Measurements from ENCODE around the gene DUSP6. TPM values are rescaled to one million over a fixed set of nuclear protein-coding genes. Genes with fewer than 3 reads are reported as not detected.
A peak's percentile ranks its signal among the peaks of the same experiment; 100 is the strongest.

The DUSP6 gene
- total and polyA plus RNA-seq, 2 of the 13 experiments (the other 11 are each of a cell fraction or from before 2014, with no cell fraction given): 40.9 to 161 TPM

DNA sequence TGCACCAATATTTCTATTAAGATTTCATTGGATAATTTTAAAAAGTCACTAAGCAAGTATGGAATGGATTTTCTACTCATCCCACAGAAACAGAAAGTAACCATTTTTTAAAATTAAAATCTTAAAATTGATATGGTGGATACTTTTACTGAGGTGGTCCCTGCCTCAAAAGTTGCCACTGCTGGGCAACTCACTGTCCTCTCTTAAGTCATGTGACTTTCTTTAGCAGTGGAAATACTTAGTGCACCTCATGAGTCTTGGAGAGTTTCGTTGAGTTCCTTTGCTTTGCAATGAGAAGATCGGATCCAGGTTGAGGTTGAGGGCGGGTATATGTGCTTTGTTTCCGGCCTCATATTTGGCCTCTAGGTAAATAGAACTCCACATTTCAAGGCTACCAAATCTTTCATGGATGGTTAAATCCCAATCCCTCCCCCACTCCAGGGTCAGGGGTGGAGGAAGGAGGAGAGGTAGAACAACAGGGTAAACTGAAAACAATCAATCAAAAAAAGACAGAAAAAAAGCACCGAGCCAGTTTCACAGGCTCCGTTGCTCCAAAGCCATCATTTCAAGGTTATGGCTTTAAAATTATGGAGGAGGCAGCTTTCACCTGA, 39.5 kb upstream of the DUSP6 start (continued):
- TF ChIP-seq TBL1XR1 (IDR thresholded peaks at IDR 0.05; ENCODE audit: borderline replicate concordance, low read length, partially characterized antibody) (no peak), ZNF431 (CRISPR knock-in tag; IDR thresholded peaks at IDR 0.05; ENCODE audit: borderline replicate concordance, low read depth) (no peak), KDM4B (CRISPR knock-in tag; IDR thresholded peaks at IDR 0.05) (no peak), ATRX (CRISPR knock-in tag; IDR thresholded peaks at IDR 0.05; ENCODE audit: borderline replicate concordance) (no peak), RXRB (CRISPR knock-in tag; IDR thresholded peaks at IDR 0.05; ENCODE audit: borderline replicate concordance) (peak; percentile 83), HNRNPUL1 (IDR thresholded peaks at IDR 0.05; ENCODE audit: low read depth, low read length) (no peak), XBP1 (CRISPR knock-in tag; IDR thresholded peaks at IDR 0.05) (no peak), ZNF264 (CRISPR knock-in tag; IDR thresholded peaks at IDR 0.05) (no peak), ZNF33A (CRISPR knock-in tag; IDR thresholded peaks at IDR 0.05; ENCODE audit: borderline replicate concordance) (no peak), MED1 (CRISPR knock-in tag; IDR thresholded peaks at IDR 0.05) (peak; percentile 92), HNF4A (CRISPR knock-in tag; IDR thresholded peaks at IDR 0.05) (peak; percentile 38), MAF1 (CRISPR knock-in tag; IDR thresholded peaks at IDR 0.05; ENCODE audit: borderline replicate concordance) (no peak)
- TF ChIP-seq, protein P1, sequence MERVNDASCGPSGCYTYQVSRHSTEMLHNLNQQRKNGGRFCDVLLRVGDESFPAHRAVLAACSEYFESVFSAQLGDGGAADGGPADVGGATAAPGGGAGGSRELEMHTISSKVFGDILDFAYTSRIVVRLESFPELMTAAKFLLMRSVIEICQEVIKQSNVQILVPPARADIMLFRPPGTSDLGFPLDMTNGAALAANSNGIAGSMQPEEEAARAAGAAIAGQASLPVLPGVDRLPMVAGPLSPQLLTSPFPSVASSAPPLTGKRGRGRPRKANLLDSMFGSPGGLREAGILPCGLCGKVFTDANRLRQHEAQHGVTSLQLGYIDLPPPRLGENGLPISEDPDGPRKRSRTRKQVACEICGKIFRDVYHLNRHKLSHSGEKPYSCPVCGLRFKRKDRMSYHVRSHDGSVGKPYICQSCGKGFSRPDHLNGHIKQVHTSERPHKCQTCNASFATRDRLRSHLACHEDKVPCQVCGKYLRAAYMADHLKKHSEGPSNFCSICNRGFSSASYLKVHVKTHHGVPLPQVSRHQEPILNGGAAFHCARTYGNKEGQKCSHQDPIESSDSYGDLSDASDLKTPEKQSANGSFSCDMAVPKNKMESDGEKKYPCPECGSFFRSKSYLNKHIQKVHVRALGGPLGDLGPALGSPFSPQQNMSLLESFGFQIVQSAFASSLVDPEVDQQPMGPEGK (CRISPR knock-in tag; IDR thresholded peaks at IDR 0.05): peak; percentile 51; the same call in 1 of the 2 replicates
- TF ChIP-seq, protein P2, sequence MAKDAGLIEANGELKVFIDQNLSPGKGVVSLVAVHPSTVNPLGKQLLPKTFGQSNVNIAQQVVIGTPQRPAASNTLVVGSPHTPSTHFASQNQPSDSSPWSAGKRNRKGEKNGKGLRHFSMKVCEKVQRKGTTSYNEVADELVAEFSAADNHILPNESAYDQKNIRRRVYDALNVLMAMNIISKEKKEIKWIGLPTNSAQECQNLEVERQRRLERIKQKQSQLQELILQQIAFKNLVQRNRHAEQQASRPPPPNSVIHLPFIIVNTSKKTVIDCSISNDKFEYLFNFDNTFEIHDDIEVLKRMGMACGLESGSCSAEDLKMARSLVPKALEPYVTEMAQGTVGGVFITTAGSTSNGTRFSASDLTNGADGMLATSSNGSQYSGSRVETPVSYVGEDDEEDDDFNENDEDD (CRISPR knock-in tag; IDR thresholded peaks at IDR 0.05; ENCODE audit: borderline replicate concordance): no peak
- TF ChIP-seq, protein P3, sequence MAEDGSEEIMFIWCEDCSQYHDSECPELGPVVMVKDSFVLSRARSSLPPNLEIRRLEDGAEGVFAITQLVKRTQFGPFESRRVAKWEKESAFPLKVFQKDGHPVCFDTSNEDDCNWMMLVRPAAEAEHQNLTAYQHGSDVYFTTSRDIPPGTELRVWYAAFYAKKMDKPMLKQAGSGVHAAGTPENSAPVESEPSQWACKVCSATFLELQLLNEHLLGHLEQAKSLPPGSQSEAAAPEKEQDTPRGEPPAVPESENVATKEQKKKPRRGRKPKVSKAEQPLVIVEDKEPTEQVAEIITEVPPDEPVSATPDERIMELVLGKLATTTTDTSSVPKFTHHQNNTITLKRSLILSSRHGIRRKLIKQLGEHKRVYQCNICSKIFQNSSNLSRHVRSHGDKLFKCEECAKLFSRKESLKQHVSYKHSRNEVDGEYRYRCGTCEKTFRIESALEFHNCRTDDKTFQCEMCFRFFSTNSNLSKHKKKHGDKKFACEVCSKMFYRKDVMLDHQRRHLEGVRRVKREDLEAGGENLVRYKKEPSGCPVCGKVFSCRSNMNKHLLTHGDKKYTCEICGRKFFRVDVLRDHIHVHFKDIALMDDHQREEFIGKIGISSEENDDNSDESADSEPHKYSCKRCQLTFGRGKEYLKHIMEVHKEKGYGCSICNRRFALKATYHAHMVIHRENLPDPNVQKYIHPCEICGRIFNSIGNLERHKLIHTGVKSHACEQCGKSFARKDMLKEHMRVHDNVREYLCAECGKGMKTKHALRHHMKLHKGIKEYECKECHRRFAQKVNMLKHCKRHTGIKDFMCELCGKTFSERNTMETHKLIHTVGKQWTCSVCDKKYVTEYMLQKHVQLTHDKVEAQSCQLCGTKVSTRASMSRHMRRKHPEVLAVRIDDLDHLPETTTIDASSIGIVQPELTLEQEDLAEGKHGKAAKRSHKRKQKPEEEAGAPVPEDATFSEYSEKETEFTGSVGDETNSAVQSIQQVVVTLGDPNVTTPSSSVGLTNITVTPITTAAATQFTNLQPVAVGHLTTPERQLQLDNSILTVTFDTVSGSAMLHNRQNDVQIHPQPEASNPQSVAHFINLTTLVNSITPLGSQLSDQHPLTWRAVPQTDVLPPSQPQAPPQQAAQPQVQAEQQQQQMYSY (CRISPR knock-in tag; IDR thresholded peaks at IDR 0.05): no peak
- TF ChIP-seq, protein P4, sequence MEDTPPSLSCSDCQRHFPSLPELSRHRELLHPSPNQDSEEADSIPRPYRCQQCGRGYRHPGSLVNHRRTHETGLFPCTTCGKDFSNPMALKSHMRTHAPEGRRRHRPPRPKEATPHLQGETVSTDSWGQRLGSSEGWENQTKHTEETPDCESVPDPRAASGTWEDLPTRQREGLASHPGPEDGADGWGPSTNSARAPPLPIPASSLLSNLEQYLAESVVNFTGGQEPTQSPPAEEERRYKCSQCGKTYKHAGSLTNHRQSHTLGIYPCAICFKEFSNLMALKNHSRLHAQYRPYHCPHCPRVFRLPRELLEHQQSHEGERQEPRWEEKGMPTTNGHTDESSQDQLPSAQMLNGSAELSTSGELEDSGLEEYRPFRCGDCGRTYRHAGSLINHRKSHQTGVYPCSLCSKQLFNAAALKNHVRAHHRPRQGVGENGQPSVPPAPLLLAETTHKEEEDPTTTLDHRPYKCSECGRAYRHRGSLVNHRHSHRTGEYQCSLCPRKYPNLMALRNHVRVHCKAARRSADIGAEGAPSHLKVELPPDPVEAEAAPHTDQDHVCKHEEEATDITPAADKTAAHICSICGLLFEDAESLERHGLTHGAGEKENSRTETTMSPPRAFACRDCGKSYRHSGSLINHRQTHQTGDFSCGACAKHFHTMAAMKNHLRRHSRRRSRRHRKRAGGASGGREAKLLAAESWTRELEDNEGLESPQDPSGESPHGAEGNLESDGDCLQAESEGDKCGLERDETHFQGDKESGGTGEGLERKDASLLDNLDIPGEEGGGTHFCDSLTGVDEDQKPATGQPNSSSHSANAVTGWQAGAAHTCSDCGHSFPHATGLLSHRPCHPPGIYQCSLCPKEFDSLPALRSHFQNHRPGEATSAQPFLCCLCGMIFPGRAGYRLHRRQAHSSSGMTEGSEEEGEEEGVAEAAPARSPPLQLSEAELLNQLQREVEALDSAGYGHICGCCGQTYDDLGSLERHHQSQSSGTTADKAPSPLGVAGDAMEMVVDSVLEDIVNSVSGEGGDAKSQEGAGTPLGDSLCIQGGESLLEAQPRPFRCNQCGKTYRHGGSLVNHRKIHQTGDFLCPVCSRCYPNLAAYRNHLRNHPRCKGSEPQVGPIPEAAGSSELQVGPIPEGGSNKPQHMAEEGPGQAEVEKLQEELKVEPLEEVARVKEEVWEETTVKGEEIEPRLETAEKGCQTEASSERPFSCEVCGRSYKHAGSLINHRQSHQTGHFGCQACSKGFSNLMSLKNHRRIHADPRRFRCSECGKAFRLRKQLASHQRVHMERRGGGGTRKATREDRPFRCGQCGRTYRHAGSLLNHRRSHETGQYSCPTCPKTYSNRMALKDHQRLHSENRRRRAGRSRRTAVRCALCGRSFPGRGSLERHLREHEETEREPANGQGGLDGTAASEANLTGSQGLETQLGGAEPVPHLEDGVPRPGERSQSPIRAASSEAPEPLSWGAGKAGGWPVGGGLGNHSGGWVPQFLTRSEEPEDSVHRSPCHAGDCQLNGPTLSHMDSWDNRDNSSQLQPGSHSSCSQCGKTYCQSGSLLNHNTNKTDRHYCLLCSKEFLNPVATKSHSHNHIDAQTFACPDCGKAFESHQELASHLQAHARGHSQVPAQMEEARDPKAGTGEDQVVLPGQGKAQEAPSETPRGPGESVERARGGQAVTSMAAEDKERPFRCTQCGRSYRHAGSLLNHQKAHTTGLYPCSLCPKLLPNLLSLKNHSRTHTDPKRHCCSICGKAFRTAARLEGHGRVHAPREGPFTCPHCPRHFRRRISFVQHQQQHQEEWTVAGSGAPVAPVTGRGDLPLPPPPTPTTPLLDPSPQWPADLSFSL (CRISPR knock-in tag; IDR thresholded peaks at IDR 0.05): no peak
